SK-N-MC (cell line): ENCODE results near the gene PTPRK.
"Not testable (repeated sequence)": the region's sequence is repeated elsewhere in the genome, so short reads cannot be mapped to it uniquely, and the experiment has no call there.

Source experiments
- DNase-seq: peaks from one replicate; pipeline ENCODE4 v3.0.0-alpha.2; 2011; ENCODE audit warnings: low read depth, low spot score
- H3K27ac ChIP-seq: fragments of 200-600 bp; sonication (generic); 2 replicates; pipeline ENCODE4 v1.5.1; 2016; ENCODE audit warnings: mixed run types
- H3K36me3 ChIP-seq: fragments of 200-600 bp; sonication (generic); 2 replicates; pipeline ENCODE4 v1.6.1; 2017; ENCODE audit warnings: antibody characterized with exemption, low read length, mixed read lengths; ENCODE audit not compliant: insufficient read depth
- H3K4me3 ChIP-seq: fragments of 200-600 bp; sonication (generic); 2 replicates; pipeline ENCODE4 v1.5.1; 2016
- H3K9ac ChIP-seq: fragments of 200-600 bp; sonication (generic); 2 replicates; pipeline ENCODE4 v1.8.0; 2017; ENCODE audit warnings: mixed run types, mixed read lengths; ENCODE audit not compliant: insufficient read length
- H3K9me3 ChIP-seq: fragments of 200-600 bp; sonication (generic); 2 replicates; pipeline ENCODE4 v1.6.1; 2017; ENCODE audit warnings: low read depth, mild to moderate bottlenecking, antibody characterized with exemption, low read length, moderate library complexity, mixed read lengths
- EZH2 ChIP-seq: fragments of 200-600 bp; sonication (generic); IDR thresholded peaks from one replicate; pipeline ENCODE4 v1.6.1; 2017; ENCODE audit warnings: antibody characterized with exemption
- FOXP2 ChIP-seq: optimal IDR thresholded peaks from 2 replicates; pipeline ENCODE3; 2011; ENCODE audit warnings: mild to moderate bottlenecking, moderate library complexity; ENCODE audit not compliant: insufficient read depth; ENCODE audit errors: extremely low read length, control extremely low read depth
- POLR2AphosphoS5 ChIP-seq: IDR thresholded peaks from 2 replicates; pipeline ENCODE4 v1.6.1; 2012; ENCODE audit warnings: mild to moderate bottlenecking, low read depth, low read length, borderline replicate concordance

The PTPRK gene

GRCh38 chr6:128017288-128017687 lies 503.1 kb downstream of the PTPRK start:
- no peak for DNase-seq
- Histone ChIP-seq H3K9me3 (no peaks in the 10 kb centered on the region), H3K9ac (no peak overlapping the region), H3K27ac (no peak overlapping the region), H3K36me3 (no peaks in the 10 kb centered on the region), H3K4me3 (no peak overlapping the region)
- no peak for TF ChIP-seq EZH2
- TF ChIP-seq FOXP2, result no peak
- TF ChIP-seq POLR2AphosphoS5, result no peak

DNA sequence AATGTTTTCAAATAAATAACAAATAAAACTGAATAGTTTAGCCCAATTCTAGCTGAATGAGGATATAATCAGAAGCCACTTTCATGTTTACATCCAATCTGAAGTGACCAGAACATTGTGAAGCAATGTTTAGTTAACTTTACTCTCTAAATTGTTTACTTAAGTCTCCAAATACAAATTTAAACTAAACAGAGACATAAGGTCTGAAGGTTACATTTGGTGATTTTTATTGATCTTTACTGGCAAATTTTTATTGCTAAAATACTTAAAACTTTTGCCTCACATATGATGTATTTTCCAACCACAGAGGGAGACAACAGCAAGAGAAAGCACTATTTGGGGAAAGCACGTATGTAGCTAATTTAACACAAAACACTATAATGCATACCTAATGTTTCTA lies 512.7 kb downstream of the PTPRK start:
- TF ChIP-seq FOXP2 (no peak), EZH2 (no peak), POLR2AphosphoS5 (no peak)
- H3K9me3 ChIP-seq, result no peaks in the 10 kb centered on the region
- no peak overlapping the region for H3K4me3 ChIP-seq
- no peak overlapping the region for H3K9ac ChIP-seq
- no peak for DNase-seq
- H3K36me3 ChIP-seq, result peaks cover 11% of the 10 kb centered on the region; the same call in 1 of the 2 replicates
- H3K27ac ChIP-seq, result no peak overlapping the region

DNA sequence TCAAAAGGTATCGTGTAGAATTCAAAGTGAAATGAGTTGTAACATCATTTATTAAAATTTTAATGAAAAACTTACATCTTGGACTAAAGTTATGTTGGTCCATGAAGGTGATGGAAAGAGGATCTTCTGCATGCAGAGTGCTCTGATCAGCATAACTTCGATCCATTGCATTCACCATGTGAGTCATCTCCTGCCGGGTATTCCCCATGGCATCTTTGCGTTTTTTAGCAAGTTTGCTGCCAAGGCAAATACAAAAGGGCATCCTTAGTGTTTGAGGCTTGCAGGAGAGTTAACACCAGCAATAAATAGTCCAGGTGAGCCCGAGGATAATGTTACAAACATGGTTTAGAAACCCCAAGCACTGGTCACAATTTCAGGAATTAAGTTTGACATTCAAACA lies 515.4 kb downstream of the PTPRK start:
- H3K9ac ChIP-seq, result no peak overlapping the region
- H3K27ac ChIP-seq, result no peak overlapping the region
- no peak for TF ChIP-seq EZH2
- TF ChIP-seq POLR2AphosphoS5, result no peak
- TF ChIP-seq FOXP2, result no peak
- peaks cover 11% of the 10 kb centered on the region; the same call in 1 of the 2 replicates for H3K36me3 ChIP-seq
- H3K9me3 ChIP-seq, result no peaks in the 10 kb centered on the region
- no peak overlapping the region for H3K4me3 ChIP-seq
- DNase-seq, result no peak

DNA sequence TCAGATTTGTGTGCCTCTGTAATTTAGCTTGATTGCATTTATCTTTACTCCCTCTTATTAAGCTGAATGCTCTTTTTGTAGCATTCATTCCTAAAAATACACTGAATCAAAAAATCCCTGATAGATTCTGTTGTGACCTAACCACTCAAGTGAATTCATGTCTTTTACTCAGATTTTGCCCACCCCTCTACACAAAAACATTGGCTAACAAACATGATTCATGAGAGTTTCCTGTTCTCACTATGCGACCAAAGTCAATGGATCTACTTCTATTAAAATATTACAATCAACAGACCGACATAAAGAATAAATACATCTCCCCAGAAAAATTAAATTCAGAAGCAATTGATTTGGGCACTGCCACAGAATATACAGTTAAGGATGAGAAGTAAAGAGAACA lies 520.0 kb downstream of the PTPRK start:
- no peak for TF ChIP-seq FOXP2
- TF ChIP-seq EZH2, result no peak
- no peak for TF ChIP-seq POLR2AphosphoS5
- H3K9ac ChIP-seq, result no peak overlapping the region
- no peak overlapping the region for H3K4me3 ChIP-seq
- no peaks in the 10 kb centered on the region for H3K9me3 ChIP-seq
- H3K36me3 ChIP-seq, result peaks cover 11% of the 10 kb centered on the region; the same call in 1 of the 2 replicates
- no peak for DNase-seq
- no peak overlapping the region for H3K27ac ChIP-seq

DNA sequence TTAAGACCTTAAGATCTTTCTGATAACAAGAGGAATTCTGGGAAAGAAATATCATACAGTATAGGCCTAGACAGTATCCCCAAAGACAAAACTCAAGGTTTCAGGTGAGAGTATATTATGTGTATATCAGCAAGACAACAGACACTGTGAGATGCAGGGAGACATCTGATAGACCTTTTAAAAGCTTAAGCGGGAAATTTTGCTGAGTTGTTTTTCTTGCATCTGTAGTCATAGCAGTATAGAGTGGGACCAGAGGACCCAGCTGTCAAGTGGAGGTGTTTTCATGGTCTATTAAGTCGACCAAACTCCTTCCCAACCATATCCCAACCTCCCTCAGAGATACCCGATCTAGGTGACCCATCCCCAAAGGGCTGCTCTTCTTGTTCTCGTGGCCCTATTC lies 521.4 kb downstream of the PTPRK start:
- Histone ChIP-seq H3K9ac (no peak overlapping the region), H3K4me3 (no peak overlapping the region), H3K27ac (no peak overlapping the region), H3K9me3 (no peaks in the 10 kb centered on the region), H3K36me3 (0 out of 2 replicates have a peak, but pooled peaks cover 4% of the 10 kb centered on the region)
- no peak for DNase-seq
- no peak for TF ChIP-seq FOXP2
- TF ChIP-seq EZH2, result no peak
- TF ChIP-seq POLR2AphosphoS5, result no peak

GRCh38 chr6:127997496-127998164 lies 522.8 kb downstream of the PTPRK start:
- no peak for TF ChIP-seq POLR2AphosphoS5
- TF ChIP-seq FOXP2, result no peak
- no peak for TF ChIP-seq EZH2
- no peak overlapping the region for H3K4me3 ChIP-seq
- H3K9ac ChIP-seq, result no peak overlapping the region
- no peak overlapping the region for H3K27ac ChIP-seq
- H3K9me3 ChIP-seq, result no peaks in the 10 kb centered on the region
- no peaks in the 10 kb centered on the region for H3K36me3 ChIP-seq
- DNase-seq, result no peak

DNA sequence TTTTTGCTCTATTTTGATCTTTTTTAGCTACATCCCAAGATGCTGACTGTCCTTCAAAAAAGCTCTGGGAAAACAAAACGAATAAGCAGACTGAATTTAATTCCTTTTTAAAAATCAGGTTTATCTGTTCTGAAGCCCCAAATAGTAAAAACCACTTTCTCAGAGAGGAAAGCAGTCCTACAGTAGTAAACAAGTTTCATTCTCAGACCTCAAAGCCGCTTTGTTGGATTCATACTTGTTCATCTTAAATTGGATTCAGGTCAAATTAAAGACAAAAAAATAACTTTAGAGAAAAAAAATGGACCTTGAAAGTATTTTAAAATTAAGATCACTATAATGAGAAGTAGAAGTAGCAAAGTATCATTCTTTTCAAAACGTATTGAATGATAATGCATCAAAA lies 523.5 kb downstream of the PTPRK start:
- Histone ChIP-seq H3K9ac (no peak overlapping the region), H3K27ac (no peak overlapping the region), H3K9me3 (no peaks in the 10 kb centered on the region), H3K4me3 (no peak overlapping the region), H3K36me3 (no peaks in the 10 kb centered on the region)
- DNase-seq, result no peak
- no peak for TF ChIP-seq FOXP2
- TF ChIP-seq EZH2, result no peak
- no peak for TF ChIP-seq POLR2AphosphoS5

DNA sequence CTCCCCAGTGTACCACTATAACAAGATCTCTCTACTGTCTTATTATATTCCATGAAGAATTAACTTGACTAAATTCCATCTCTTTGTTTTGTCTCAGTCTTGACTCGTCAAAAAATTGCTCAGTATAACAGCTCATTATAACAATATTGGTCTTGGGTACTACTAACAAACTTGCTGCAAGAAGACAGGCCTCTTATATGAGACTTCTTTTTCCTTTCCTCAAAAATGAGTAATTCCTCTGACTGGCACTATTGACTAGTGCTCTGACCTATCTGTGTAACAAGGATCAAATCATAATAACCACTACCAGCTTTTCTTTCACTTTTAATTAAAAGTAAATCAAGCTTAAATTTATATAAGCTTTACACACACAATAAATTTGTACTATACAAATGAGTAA lies 528.3 kb downstream of the PTPRK start:
- Histone ChIP-seq H3K36me3 (no peaks in the 10 kb centered on the region; the same call in 1 of the 2 replicates), H3K9me3 (no peaks in the 10 kb centered on the region), H3K27ac (no peak overlapping the region), H3K4me3 (no peak overlapping the region), H3K9ac (no peak overlapping the region)
- TF ChIP-seq POLR2AphosphoS5, result no peak
- TF ChIP-seq FOXP2, result no peak
- no peak for DNase-seq

DNA sequence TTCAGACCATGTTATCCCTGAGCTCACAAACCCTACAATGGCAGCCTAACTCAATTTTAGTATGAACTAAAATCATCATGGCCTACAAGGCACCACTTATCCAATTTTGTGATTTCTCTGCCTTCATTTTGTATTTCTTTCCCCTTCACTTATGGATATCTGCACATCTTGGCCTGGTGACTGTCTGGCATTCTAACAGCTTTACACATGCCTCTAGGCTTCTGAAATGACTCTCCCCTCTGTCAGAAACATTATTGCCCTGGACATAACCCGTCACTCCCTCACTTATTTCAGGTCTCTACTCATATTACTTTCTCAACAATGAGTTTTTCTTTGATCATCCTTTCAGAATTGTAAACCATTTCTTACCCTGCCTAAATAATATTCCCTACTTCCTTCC lies 530.3 kb downstream of the PTPRK start:
- Histone ChIP-seq H3K27ac (no peak overlapping the region), H3K9me3 (no peaks in the 10 kb centered on the region), H3K36me3 (no peaks in the 10 kb centered on the region; the same call in 1 of the 2 replicates), H3K9ac (no peak overlapping the region), H3K4me3 (no peak overlapping the region)
- TF ChIP-seq EZH2 (no peak), POLR2AphosphoS5 (no peak), FOXP2 (no peak)
- no peak for DNase-seq

DNA sequence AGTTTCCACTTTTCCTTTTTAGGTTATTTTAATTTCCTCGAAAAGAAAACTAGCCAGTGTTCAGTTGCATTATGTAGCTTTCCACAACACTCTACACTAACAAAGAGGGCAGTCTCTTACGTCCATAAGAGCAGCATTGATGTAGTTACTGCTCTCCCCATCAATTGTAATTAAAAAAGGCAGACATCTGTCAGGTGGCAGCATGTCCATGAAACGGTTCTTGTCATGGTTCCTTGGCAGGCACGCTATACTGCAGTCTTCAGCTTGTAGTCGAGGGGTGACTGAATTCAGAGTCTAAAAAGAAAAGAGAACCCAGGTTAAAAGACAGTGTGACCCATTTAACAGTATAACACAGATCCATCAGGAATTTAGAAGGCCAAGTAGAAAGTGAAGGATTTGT lies 539.4 kb downstream of the PTPRK start:
- Histone ChIP-seq H3K9ac (no peak overlapping the region), H3K36me3 (peaks cover 26% of the 10 kb centered on the region), H3K9me3 (no peaks in the 10 kb centered on the region), H3K4me3 (no peak overlapping the region), H3K27ac (no peak overlapping the region)
- TF ChIP-seq FOXP2 (no peak), EZH2 (no peak), POLR2AphosphoS5 (no peak)
- no peak for DNase-seq

DNA sequence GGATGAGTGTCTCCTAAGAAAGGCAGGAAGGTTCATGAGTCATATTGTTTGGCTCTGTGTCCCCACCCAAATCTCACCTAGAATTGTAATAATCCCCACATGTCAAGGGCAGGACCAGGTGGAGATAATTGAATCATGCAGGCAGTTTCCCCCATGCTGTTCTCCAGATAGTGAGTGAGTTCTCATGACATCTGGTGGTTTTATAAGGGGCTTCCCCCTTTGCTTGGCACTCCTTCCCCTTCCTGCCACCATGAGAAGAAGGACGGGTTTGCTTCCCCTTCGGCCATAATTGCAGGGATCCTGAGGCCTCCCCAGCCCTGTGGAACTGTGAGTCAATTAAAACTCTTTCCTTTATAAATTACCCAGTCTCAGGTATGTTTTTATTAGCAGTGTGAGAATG lies 542.2 kb downstream of the PTPRK start:
- not testable (repeated sequence) for H3K9me3 ChIP-seq, DNase-seq

More for the DNA sequence above, 542.2 kb downstream of the PTPRK start:
- not testable (repeated sequence) for H3K27ac ChIP-seq, H3K9ac ChIP-seq, H3K4me3 ChIP-seq
- peaks cover 25% of the 10 kb centered on the region for H3K36me3 ChIP-seq
